Lung (tissue), 12 donors: ENCODE measurements around the gene HCN4. TPM values are rescaled to one million over a fixed set of nuclear protein-coding genes. Genes with fewer than 3 reads are reported as not detected.

Experiments used
- ATAC-seq: fragments of 200-7000 bp; cut with Tn5 transposase; one replicate; pipeline ENCODE4 v1.9.1; 2020; ENCODE audit warnings: moderate number of reproducible peaks; ENCODE audit not compliant: insufficient read depth, low FRiP score
- DNase-seq, 3 donors: peaks; one replicate each; pipeline ENCODE4 v3.0.0-alpha.2; 2013 to 2017
- H3K27ac ChIP-seq, 2 donors: one replicate each; pipeline ENCODE4 v1.5.1; 2013; ENCODE audit warnings: mild to moderate bottlenecking in 2 of 2, moderate library complexity in 2 of 2, control low read depth in 1 of 2, inconsistent platforms in 1 of 2, low read depth in 1 of 2, low read length in 1 of 2
- H3K27me3 ChIP-seq, 3 donors: one replicate each; pipeline ENCODE4 v1.5.1; 2013; ENCODE audit warnings: low read length in 2 of 3; ENCODE audit not compliant: control insufficient read depth in 3 of 3, insufficient read depth in 3 of 3
- H3K36me3 ChIP-seq, 4 donors: one replicate each; pipeline ENCODE4 v1.5.1; 2013; ENCODE audit warnings: low read length in 4 of 4, mild to moderate bottlenecking in 1 of 4, moderate library complexity in 1 of 4; ENCODE audit not compliant: control insufficient read depth in 4 of 4, insufficient read depth in 4 of 4
- H3K4me1 ChIP-seq, 5 donors: one replicate each; pipeline ENCODE4 v1.5.1; 2013; ENCODE audit warnings: low read length in 5 of 5, mild to moderate bottlenecking in 2 of 5, moderate library complexity in 1 of 5; ENCODE audit not compliant: control insufficient read depth in 5 of 5, insufficient read depth in 5 of 5
- H3K4me3 ChIP-seq: one replicate; pipeline ENCODE4 v1.5.1; 2013; ENCODE audit warnings: mild to moderate bottlenecking, control low read depth, moderate library complexity
- H3K9ac ChIP-seq, 2 donors: one replicate each; pipeline ENCODE4 v1.5.1; 2013; ENCODE audit warnings: low read length in 2 of 2, control low read depth in 1 of 2; ENCODE audit not compliant: insufficient read depth in 1 of 2
- H3K9me3 ChIP-seq, 4 donors: one replicate each; pipeline ENCODE4 v1.5.1; 2013; ENCODE audit warnings: low read length in 3 of 4, mild to moderate bottlenecking in 1 of 4, moderate library complexity in 1 of 4; ENCODE audit not compliant: control insufficient read depth in 4 of 4, insufficient read depth in 3 of 4
- WGBS, 2 donors: extraction: QIAGEN DNeasy Blood & Tissue Kit; methylation state at CpG; one replicate each; pipeline ENCODE4 v1.1.7; 2013; 5-methylcytosine and 5-hydroxymethylcytosine counted together
- polyA plus RNA-seq, 2 donors: library from polyadenylated mRNA; stranded (reverse); fragments of 200-250 nt; gene quantifications; one replicate each; pipeline ENCODE4 v1.2.1, GENCODE V29; 2013
- total RNA-seq, 2 donors: library from RNA; depleted of rRNA in 1 of 2; stranded (reverse); fragments of >200 nt in 1 of 2; gene quantifications; one replicate each; pipeline ENCODE4 v1.2.1, GENCODE V29; 2014 to 2021
- TF ChIP-seq, protein P1 (sequence below): IDR thresholded peaks from 2 replicates; pipeline ENCODE4 v1.5.1; 2012; ENCODE audit warnings: mild to moderate bottlenecking; ENCODE audit errors: control extremely low read depth, extremely low read depth
- donor health status: control.
- donor health status: control.
- donor health status: Bipolar disorder and iron deficiency.
- donor health status: healthy.
- donor health status: DM: yes; HTN: yes; CAD: no.

HCN4 gene
- total and polyA plus RNA-seq, 4 donors = 0.06 to 1.0 (median 0.21) TPM

DNA sequence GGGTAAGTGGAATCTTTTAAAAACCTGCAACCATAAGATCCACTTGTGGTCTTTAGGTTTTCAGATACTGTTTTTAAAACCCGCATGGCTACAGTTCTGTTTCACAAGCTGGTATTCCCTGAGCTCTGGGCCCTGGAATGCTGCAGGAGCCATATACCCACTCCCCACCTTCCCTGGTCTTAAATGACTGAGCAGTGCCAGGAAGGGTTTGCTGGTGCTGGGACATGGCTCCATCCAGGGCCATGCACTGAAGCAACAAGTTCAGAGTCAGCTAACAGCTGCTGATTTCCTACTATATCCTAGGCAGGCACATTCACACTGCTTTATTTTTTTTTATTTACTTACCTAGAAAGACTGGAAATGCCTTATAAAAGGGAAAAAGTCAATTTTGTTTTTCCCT, 77.3 kb downstream of the HCN4 start:
- peaks cover 11 to 49% (median 14%) of the 10 kb centered on the region in 4 donors for H3K36me3 ChIP-seq
- H3K4me3 ChIP-seq = no peak overlapping the region
- H3K9ac ChIP-seq = no peak overlapping the region
- TF ChIP-seq, protein P1, sequence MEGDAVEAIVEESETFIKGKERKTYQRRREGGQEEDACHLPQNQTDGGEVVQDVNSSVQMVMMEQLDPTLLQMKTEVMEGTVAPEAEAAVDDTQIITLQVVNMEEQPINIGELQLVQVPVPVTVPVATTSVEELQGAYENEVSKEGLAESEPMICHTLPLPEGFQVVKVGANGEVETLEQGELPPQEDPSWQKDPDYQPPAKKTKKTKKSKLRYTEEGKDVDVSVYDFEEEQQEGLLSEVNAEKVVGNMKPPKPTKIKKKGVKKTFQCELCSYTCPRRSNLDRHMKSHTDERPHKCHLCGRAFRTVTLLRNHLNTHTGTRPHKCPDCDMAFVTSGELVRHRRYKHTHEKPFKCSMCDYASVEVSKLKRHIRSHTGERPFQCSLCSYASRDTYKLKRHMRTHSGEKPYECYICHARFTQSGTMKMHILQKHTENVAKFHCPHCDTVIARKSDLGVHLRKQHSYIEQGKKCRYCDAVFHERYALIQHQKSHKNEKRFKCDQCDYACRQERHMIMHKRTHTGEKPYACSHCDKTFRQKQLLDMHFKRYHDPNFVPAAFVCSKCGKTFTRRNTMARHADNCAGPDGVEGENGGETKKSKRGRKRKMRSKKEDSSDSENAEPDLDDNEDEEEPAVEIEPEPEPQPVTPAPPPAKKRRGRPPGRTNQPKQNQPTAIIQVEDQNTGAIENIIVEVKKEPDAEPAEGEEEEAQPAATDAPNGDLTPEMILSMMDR = no peak
- ATAC-seq (no peak), DNase-seq (no peak)
- no peaks in the 10 kb centered on the region for H3K9me3 ChIP-seq
- H3K4me1 ChIP-seq = no peaks in the 10 kb centered on the region
- WGBS, 2 donors = 98 to 100% methylated on average over 1 of the region's 1 CpG
- no peak overlapping the region for H3K27ac ChIP-seq
- no peaks in the 10 kb centered on the region for H3K27me3 ChIP-seq

DNA sequence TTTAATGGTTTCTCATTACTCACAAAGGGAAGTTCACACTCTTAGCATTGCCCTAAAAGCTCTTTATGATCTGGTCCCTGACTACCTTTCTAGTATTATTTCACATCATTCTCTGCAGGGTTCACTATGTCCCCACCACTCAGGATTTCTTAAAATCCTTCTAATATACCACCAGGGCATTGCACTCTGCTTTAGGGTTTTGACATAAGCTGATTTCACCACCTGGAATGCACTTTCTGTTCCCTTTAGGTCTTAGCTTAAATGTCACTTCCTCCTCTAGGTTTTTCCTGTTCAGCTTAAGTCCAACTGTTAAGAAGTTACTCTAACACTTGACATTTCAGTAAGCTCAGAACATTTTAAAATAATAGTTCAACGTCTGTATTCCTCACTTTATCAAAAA, 81.7 kb downstream of the HCN4 start:
- Histone ChIP-seq H3K36me3 (peaks cover 16 to 47% (median 18%) of the 10 kb centered on the region in 4 donors), H3K9ac (no peak overlapping the region), H3K4me1 (peaks cover 0 to 3% (median 0%) of the 10 kb centered on the region in 5 donors), H3K4me3 (no peak overlapping the region), H3K9me3 (no peaks in the 10 kb centered on the region), H3K27ac (no peak overlapping the region), H3K27me3 (no peaks in the 10 kb centered on the region)
- WGBS, 2 donors = 25 to 39% methylated on average over 1 of the region's 1 CpG
- TF ChIP-seq, protein P1 = no peak
- ATAC-seq (no peak), DNase-seq (no peak)

DNA sequence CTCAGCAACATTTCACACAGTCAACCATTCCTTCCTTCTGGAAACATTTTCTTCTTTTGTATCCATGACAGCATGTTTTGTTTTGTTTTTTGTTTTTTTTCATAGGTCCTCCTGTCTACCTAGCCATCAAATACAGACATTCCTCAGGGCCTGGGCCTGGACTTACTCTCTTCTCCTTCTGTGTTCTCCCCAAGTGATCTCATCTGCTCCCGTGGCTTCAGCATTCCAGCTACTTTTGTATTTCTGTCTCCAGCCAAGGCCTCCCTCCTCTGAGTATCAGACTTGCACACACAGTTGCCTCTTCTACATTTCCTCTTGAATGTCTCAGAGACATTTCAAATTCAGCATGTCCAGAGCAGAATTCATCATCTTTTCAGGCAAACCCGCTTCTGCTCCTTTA, 82.4 kb downstream of the HCN4 start:
- DNase-seq = no peak
- no peaks in the 10 kb centered on the region for H3K9me3 ChIP-seq
- WGBS, 2 donors = 89 to 91% methylated on average over 2 of the region's 2 CpGs
- H3K4me3 ChIP-seq = no peak overlapping the region
- peaks cover 0 to 3% (median 0%) of the 10 kb centered on the region in 5 donors for H3K4me1 ChIP-seq
- H3K9ac ChIP-seq = no peak overlapping the region
- TF ChIP-seq, protein P1 = no peak
- no peak for ATAC-seq
- H3K36me3 ChIP-seq = peaks cover 16 to 49% (median 18%) of the 10 kb centered on the region in 4 donors
- H3K27ac ChIP-seq = no peak overlapping the region
- no peaks in the 10 kb centered on the region for H3K27me3 ChIP-seq
